ENCODE measurements around the gene CLCNKA. TPM values are rescaled to one million over a fixed set of nuclear protein-coding genes. Genes with fewer than 3 reads are reported as not detected.

The CLCNKA gene
- total and polyA plus RNA-seq, 2 of the 8 experiments (the other 6 are each of a cell fraction or from before 2014, with no cell fraction given) = 0.95 to 2.0 TPM

DNA sequence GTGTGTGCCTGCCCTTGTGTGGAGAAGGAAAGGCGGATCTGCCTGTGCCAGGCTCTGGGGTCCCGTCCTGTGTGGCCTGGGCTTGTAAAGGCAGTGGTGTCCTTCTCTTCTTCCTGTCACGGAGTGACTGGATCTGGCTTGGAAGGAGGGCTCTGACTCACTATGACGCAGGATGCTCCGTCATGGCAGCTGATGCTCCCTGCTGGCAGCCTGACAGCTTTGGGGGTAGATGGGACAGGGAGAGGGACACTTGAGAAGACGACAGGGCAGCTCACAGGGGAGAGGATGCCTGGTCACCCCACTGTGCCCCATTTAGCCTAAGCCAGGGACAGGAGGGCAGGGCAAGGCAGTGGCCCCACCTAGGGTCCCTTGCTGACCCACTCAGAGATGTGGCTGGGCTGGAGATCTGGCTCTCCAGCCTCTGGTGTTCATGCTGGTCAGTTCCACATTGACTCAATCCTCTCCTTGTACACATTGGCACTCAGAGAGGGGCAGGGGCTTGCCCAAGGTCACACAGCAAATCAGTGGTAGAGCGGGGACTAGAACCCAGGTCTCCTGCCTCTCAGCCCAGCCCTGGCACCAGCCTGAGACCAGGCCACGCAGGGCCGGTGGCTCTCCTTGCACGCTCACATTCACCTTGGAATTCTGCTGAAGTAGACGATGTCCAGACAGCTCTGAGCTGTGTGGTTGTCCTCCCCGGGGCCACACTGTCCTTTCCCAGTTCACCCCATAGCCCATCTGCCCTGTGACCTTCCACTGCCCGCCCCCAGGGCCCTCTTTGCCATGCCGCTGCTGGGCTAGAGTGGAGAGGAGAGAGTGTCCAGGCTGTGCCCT is 54.4 kb downstream of the CLCNKA start:
- TF ChIP-seq MAFK (IDR thresholded peaks at IDR 0.05; ENCODE audit: low read depth, low read length) (peak; percentile 20; the same call in 1 of the 2 replicates), JUND (IDR thresholded peaks at IDR 0.05; ENCODE audit: low read length) (no peak)
- H3K56ac ChIP-seq (replicated peaks; ENCODE audit: insufficient read length, low read depth, low read length) = no peak overlapping the region
- WGBS, 2 experiments (ENCODE audit: extremely low coverage in 1 of 2, insufficient coverage in 1 of 2, insufficient read length in 1 of 2, insufficient replicate concordance in 2 of 2, low coverage in 1 of 2, low lambda C conversion rate in 2 of 2, missing lambda C conversion rate in 1 of 2) = 73% methylated on average over 14 of the region's 14 CpGs; no CpG with 5 or more reads in 1 of the 2 experiments
- peaks cover 2 to 25% (median 10%) of the 10 kb centered on the region in 4 experiments for H3K4me1 ChIP-seq (replicated peaks in 1 of 4; ENCODE audit: control insufficient read depth in 3 of 4, insufficient read depth in 4 of 4, low read length in 3 of 4)
- DNase-seq (ENCODE audit: low read depth in 1 of 2, low spot score in 2 of 2) (no peak), FAIRE-seq (no peak)
- no peaks in the 10 kb centered on the region for H3K9me3 ChIP-seq (ENCODE audit: insufficient read depth in 2 of 2, low read depth in 1 of 2, low read length in 1 of 2)
- no peak overlapping the region for H3K23ac ChIP-seq (ENCODE audit: insufficient read length)
- H3K4me3 ChIP-seq (ENCODE audit: extremely low read depth in 1 of 4, insufficient read depth in 2 of 4, low read depth in 3 of 4, low read length in 4 of 4) = no peak overlapping the region
- H3K79me2 ChIP-seq (ENCODE audit: control insufficient read depth in 1 of 2, insufficient read depth in 2 of 2, low read length in 2 of 2) = no peaks in the 10 kb centered on the region
- peaks cover 1 to 10% of the 10 kb centered on the region in 2 experiments for H4K20me1 ChIP-seq (replicated peaks in 1 of 2; ENCODE audit: control insufficient read depth in 1 of 2, insufficient read depth in 2 of 2, low read length in 2 of 2)
- H3K23me2 ChIP-seq (ENCODE audit: low read depth, low read length) = peaks cover 11% of the 10 kb centered on the region
- no peak overlapping the region for H4K5ac ChIP-seq (ENCODE audit: insufficient read length, low read depth, low read length)
- H2BK15ac ChIP-seq (ENCODE audit: low read length) = peak overlapping the region; percentile 81; the same call in 1 of the 2 replicates
- peak overlapping the region; percentile 41; the same call in 1 of the 2 replicates for H2AK5ac ChIP-seq (ENCODE audit: low read depth, low read length)
- H3K14ac ChIP-seq (ENCODE audit: insufficient read length) = no peak overlapping the region
- no peak overlapping the region for H2BK20ac ChIP-seq (ENCODE audit: low read length)
- no peak overlapping the region for H4K91ac ChIP-seq (replicated peaks; ENCODE audit: insufficient read length, low read length)
- H3K36me3 ChIP-seq (ENCODE audit: control insufficient read depth in 2 of 4, insufficient read depth in 4 of 4, low read length in 3 of 4) = no peaks in the 10 kb centered on the region
- no peak overlapping the region for H2AFZ ChIP-seq (ENCODE audit: low read length)
- H3K79me1 ChIP-seq (ENCODE audit: low read depth, low read length) = no peaks in the 10 kb centered on the region
- H3K9ac ChIP-seq (replicated peaks in 1 of 4; ENCODE audit: extremely low read depth in 1 of 4, low read depth in 3 of 4, low read length in 3 of 4) = no peak overlapping the region
- H4K8ac ChIP-seq (ENCODE audit: extremely low read depth, insufficient read depth, low read length) = no peak overlapping the region
- no peak overlapping the region for H2BK120ac ChIP-seq (replicated peaks; ENCODE audit: low read depth, low read length)
- peak overlapping the region; percentile 15 for H3K4ac ChIP-seq (replicated peaks; ENCODE audit: insufficient read length, low read depth, low read length)
- no peak overlapping the region for H3K4me2 ChIP-seq (ENCODE audit: insufficient read depth in 1 of 2, low read depth in 2 of 2, low read length in 2 of 2)
- no peak overlapping the region for H2BK12ac ChIP-seq (ENCODE audit: low read depth, low read length)
- CTCF ChIA-PET (ENCODE audit: partially characterized antibody) = interaction anchor here (0.9 to 21.9 kb wide), 9 partner anchors 9 to 167 kb away, joined by 3 to 569 read pairs (median 45); no protein-coding TSS in a partner anchor
- H3K18ac ChIP-seq (ENCODE audit: extremely low read depth, low read length) = no peak overlapping the region
- H2BK5ac ChIP-seq (ENCODE audit: low read depth, low read length) = no peak overlapping the region
- H3K27me3 ChIP-seq (replicated peaks in 1 of 4; ENCODE audit: control insufficient read depth in 3 of 4, extremely low read depth in 1 of 4, insufficient read depth in 3 of 4, low read length in 3 of 4) = peaks cover 4 to 38% (median 30%) of the 10 kb centered on the region in 4 experiments
- POLR2A ChIA-PET (ENCODE audit: partially characterized antibody) = no interaction called here
- no peak overlapping the region for H3K27ac ChIP-seq (ENCODE audit: low read depth, low read length)
